T-helper 2 cell treated with Interferon-gamma antibody and Interleukin-4, amounts not matched to agents 5 μg/mL and 100 μg/mL, for 36 hours (primary cell): Measurements from ENCODE around the gene HK1.

ENCODE experiments used
- DNase-seq: peaks from one replicate; pipeline ENCODE4 v3.0.0; 2021; ENCODE audit warnings: low spot score
- H3K27ac Mint-ChIP-seq: one replicate; pipeline ENCODE4 v1.8.0; 2021; ENCODE audit warnings: mild to moderate bottlenecking, mixed read lengths
- H3K27me3 Mint-ChIP-seq: one replicate; pipeline ENCODE4 v1.8.0; 2021; ENCODE audit warnings: low read depth, mixed read lengths
- H3K36me3 Mint-ChIP-seq: one replicate; pipeline ENCODE4 v1.8.0; 2021; ENCODE audit warnings: low read depth, mixed read lengths
- H3K4me1 Mint-ChIP-seq: one replicate; pipeline ENCODE4 v1.8.0; 2021; ENCODE audit warnings: low read depth, mixed read lengths
- H3K4me3 Mint-ChIP-seq: one replicate; pipeline ENCODE4 v1.8.0; 2022; ENCODE audit warnings: mild to moderate bottlenecking, moderate library complexity, mixed read lengths
- H3K9me3 Mint-ChIP-seq: one replicate; pipeline ENCODE4 v1.8.0; 2021; ENCODE audit warnings: mixed read lengths

Gene HK1

DNA sequence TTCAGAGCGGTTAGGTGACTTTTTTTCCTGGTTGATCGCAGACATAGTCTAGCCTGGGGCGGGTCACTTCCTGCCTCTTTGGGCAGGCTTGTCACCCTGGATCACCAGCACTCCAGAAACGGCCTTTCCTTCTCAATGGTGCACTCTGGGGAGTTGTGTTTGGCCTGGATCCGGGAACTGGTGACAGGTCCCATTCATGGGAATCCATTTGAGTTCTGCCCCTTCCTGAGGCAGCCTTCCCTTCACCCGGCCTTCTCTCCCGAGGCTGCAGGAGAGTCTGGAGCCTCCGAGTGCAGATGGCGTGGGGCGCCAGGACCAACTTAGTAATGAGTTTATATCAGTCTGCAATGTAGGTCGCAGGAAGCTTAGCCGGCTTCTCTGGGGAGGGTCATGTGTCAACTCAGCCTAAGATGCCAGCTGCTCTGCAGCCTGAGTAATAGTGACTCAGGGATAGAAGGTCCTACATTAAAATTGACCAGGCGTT lies 84.2 kb downstream of the HK1 start:
- DNase-seq: no peak
- peaks cover 53% of the 10 kb centered on the region for H3K4me1 Mint-ChIP-seq
- no peaks in the 10 kb centered on the region for H3K27me3 Mint-ChIP-seq
- no peaks in the 10 kb centered on the region for H3K9me3 Mint-ChIP-seq
- H3K36me3 Mint-ChIP-seq: peaks cover 43% of the 10 kb centered on the region
- H3K4me3 Mint-ChIP-seq: no peak overlapping the region
- peak overlapping the region; percentile 45 for H3K27ac Mint-ChIP-seq

DNA sequence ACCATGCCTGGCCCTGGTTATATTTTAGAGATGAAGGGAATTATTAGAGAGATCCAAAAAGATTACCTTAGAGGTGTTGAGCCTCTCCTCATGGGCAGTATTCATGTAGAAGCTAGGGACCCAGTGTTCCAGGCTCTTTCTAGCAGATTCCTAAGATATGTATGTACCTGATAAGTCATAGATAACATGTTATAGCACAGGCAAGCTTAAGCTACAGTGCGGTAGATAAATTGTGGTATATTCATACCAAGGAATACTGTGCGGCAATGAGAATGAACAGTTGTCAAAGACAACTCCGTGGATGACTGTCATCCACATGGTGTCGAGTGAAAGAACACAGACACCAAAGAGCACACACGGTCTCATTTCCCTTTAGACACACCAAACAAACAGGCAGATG lies 85.4 kb downstream of the HK1 start:
- Mint-ChIP-seq H3K27me3 (no peaks in the 10 kb centered on the region), H3K9me3 (no peaks in the 10 kb centered on the region), H3K27ac (peak overlapping the region; percentile 57), H3K4me3 (no peak overlapping the region), H3K36me3 (peaks cover 43% of the 10 kb centered on the region), H3K4me1 (peaks cover 45% of the 10 kb centered on the region)
- DNase-seq: no peak

DNA sequence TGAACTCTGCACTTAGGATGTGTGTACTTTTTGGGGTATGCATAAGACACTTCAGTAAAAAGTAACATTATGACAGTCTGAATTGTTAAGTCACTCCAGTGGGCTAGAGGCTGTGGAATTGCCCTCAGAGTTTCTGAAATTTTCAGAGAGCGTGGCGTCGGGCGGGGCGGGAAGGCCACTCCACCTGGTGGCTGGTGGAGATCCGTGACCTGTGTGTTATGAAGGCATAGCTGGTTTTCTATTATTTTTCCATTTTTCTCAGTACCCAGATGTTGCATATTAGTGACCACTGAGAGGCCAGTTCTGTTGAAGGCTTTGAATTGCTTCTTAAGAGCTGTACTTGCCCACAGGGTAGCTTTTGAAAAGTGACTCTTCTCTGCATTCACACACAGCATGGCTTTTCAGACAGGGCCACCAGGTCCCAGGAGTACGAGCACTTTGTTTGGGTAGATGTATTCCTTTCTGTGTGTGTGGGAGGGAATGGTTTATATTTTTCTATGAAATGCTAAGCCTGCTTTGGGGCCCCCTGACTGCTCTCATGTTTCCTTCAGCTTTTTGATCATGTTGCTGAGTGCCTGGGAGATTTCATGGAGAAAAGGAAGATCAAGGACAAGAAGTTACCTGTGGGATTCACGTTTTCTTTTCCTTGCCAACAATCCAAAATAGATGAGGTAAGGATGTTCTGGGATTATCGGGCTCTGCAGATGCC lies 86.1 kb downstream of the HK1 start:
- peaks cover 48% of the 10 kb centered on the region for H3K36me3 Mint-ChIP-seq
- H3K27me3 Mint-ChIP-seq: no peaks in the 10 kb centered on the region
- no peak for DNase-seq
- peak overlapping the region; percentile 57 for H3K27ac Mint-ChIP-seq
- H3K9me3 Mint-ChIP-seq: no peaks in the 10 kb centered on the region
- H3K4me1 Mint-ChIP-seq: peaks cover 40% of the 10 kb centered on the region
- no peak overlapping the region for H3K4me3 Mint-ChIP-seq

DNA sequence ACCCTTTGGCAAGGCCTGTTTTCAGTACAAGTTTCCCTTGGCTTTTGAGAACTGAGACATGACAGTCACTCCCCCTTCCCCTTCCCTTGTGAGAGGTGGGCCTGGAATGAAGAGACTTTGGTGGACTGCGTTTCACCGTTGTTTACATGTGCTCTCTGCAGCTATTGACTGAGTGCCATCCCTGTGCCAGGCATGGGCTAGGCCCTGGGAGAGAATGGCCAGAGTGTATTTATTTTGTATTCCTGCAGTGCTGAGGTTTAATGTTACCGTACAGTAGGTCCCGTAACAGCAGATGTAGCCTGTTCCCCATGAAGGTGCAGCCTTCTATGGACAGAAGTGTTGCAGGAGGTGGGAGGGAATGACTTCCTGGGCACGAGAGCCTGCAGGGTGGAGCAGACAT lies 88.4 kb downstream of the HK1 start:
- H3K4me1 Mint-ChIP-seq: peaks cover 21% of the 10 kb centered on the region
- H3K4me3 Mint-ChIP-seq: no peak overlapping the region
- H3K27me3 Mint-ChIP-seq: no peaks in the 10 kb centered on the region
- peak overlapping the region; percentile 31 for H3K27ac Mint-ChIP-seq
- H3K9me3 Mint-ChIP-seq: no peaks in the 10 kb centered on the region
- H3K36me3 Mint-ChIP-seq: peaks cover 49% of the 10 kb centered on the region
- DNase-seq: no peak

DNA sequence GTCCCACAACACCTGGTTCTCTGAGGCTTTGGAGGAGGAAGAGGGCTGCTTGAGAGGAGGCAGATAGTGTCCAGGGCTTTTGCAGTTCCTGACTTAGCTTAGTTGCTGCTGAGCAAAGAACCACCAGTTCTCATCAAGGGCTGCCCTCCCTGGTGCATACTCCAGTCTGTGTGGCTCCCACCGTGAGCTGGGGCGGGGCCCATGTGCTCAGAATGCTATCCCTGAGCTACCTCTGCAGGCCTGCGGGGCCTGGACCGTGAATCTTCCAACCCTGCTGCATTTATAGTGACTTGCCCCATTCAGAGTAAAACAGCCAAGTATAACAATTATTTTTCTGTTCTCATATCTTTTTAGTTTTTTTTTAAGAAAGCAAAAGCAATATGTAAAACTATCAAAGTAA lies 89.2 kb downstream of the HK1 start:
- no peaks in the 10 kb centered on the region for H3K9me3 Mint-ChIP-seq
- H3K4me1 Mint-ChIP-seq: peaks cover 21% of the 10 kb centered on the region
- no peak overlapping the region for H3K4me3 Mint-ChIP-seq
- DNase-seq: no peak
- no peak overlapping the region for H3K27ac Mint-ChIP-seq
- H3K36me3 Mint-ChIP-seq: peaks cover 50% of the 10 kb centered on the region
- H3K27me3 Mint-ChIP-seq: no peaks in the 10 kb centered on the region

DNA sequence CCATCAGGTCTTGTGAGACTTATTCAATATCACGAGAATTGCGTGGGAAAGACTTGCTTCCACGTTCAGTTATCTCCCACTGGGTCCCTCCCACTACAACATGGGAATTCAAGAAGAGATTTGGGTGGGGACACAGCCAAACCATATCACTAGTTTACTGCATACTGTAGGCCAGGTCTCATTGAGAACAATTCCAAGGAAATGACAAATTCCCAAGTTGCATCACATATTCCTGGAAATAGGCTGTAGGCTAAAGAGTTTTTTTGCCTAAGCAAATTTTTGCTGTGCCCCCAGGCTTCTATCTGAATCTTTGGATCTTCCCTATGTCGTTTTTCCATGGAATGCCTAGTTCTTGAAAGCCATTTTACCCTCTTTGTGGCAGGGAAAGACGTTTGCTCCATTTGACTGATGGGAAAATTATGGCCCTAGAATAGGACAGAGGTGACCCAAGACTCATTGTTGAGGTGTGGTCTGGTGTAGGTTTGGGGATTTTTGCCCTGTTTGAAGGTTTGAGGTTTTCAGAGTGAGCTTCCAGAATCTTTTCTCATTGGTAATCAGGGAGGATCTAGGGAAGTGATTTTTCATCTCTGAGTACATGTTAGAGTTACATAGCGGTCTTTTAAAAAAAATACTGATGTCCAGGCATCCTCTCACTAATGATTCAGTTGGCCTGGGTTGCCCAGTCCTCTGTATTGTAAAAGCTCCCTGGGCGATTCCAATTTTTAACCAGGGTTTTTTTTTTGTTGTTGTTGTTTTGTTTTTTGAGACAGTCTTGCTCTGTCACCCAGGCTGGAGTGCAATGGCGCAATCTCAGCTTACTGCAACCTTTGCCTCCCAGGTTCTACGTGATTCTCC lies 94.1 kb downstream of the HK1 start:
- Mint-ChIP-seq H3K4me3 (no peak overlapping the region), H3K9me3 (no peaks in the 10 kb centered on the region), H3K27ac (no peak overlapping the region), H3K4me1 (no peaks in the 10 kb centered on the region), H3K36me3 (peaks cover 36% of the 10 kb centered on the region), H3K27me3 (no peaks in the 10 kb centered on the region)
- DNase-seq: no peak

DNA sequence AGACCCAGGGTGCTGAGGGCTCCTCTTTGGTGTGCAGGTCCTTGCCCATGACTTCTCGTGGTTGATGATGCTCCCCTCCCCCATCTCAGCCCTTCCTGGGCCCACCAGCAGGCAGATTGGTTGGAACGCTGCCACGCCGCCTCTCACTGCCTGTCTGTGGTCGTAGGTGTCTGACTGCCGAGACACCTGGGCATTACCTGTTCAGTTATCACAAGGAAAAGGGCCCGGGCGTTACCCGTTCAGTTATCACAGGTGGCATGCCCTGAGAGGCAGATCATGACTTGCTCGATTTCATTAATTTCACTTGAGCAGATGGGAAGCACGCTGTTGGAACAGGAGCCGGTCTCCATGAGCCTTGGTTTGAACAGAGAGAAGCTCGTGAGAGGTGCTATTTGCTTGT lies 95.9 kb downstream of the HK1 start:
- Mint-ChIP-seq H3K9me3 (no peaks in the 10 kb centered on the region), H3K27me3 (no peaks in the 10 kb centered on the region), H3K36me3 (peaks cover 47% of the 10 kb centered on the region)

DNA sequence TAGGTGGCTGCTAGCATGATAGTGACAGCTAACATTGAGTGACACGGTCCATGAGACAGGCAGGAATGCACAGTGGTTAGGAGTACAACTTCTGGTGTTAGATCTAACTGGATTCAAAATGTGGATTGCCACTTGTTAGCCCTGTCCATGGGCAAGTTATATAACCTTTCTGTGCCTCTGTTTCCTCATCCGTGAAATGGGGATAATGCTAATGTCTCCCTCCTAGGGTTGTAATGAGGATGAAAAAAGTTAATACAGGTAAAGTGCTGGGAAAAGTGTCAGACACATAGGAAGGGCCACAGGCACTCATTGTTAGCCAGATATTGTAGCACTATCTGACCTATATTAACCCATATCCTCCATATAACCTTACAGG lies 96.6 kb downstream of the HK1 start:
- Mint-ChIP-seq H3K36me3 (peaks cover 46% of the 10 kb centered on the region), H3K27ac (peak overlapping the region; percentile 53), H3K9me3 (no peaks in the 10 kb centered on the region), H3K4me3 (no peak overlapping the region), H3K4me1 (no peaks in the 10 kb centered on the region), H3K27me3 (no peaks in the 10 kb centered on the region)
- DNase-seq: no peak

More for the DNA sequence above, 95.9 kb downstream of the HK1 start:
- H3K4me3 Mint-ChIP-seq: no peak overlapping the region
- no peak for DNase-seq
- no peak overlapping the region for H3K27ac Mint-ChIP-seq
- H3K4me1 Mint-ChIP-seq: no peaks in the 10 kb centered on the region

DNA sequence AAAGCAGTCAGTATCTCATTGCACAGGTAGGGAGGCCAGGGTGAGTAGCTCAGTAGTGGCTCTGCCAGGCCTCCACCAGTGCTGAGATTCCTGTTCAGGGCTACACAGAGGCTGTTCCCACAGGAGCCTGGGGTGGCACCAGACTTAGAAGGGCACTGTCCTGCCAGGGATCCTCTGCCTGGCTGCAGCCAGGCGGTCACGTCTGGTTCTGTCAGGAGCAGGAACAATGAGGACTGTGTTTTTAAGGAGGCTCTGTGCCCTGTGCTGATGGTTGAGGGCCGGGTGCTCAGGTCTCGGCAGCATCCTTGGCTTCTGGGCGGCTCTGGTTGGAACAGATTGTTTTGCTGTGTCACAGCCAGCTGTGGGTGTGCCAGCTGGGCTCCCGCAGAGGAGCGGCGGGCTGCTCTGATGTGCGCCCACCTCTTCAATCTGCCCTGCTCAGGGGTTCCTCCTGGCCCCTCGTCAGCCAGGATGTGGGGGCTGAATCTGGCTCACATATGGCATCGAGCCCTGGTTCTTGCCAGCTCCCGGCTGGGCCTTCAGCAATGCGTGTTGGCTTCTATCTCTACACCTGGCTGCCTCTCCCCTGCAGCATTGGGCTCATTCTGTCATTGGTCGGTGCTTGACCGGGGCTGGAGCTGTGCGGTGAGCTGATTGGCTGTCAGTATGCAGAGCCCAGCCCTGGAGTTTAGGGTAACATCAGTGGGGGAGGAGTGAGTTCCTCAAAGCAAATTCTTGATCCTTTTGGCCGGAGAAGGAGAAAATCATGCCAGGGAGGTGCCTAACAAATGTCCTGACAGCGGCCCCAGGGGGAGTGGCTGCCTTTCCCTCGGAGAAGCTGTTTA lies 97.2 kb downstream of the HK1 start:
- peaks cover 44% of the 10 kb centered on the region for H3K36me3 Mint-ChIP-seq
- no peak overlapping the region for H3K27ac Mint-ChIP-seq
- DNase-seq: no peak
- no peaks in the 10 kb centered on the region for H3K4me1 Mint-ChIP-seq
- no peaks in the 10 kb centered on the region for H3K27me3 Mint-ChIP-seq
- no peaks in the 10 kb centered on the region for H3K9me3 Mint-ChIP-seq
- no peak overlapping the region for H3K4me3 Mint-ChIP-seq

DNA sequence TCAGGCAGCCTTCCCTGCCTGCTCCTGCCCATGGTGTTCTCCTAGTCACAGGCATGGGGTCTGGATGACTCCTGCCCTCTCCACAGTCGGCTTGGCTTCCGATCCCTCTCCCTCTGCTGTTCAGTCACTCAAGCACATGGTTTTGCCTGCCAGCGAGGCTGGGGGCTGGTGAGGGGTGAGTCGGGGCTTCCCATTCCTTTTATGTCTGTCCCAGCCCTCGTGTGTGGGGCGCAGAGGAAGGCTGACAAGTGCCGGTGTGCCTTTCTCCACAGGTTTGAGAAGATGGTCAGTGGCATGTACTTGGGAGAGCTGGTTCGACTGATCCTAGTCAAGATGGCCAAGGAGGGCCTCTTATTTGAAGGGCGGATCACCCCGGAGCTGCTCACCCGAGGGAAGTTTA lies 98.4 kb downstream of the HK1 start:
- Mint-ChIP-seq H3K9me3 (no peaks in the 10 kb centered on the region), H3K27ac (no peak overlapping the region), H3K4me1 (no peaks in the 10 kb centered on the region), H3K36me3 (peaks cover 41% of the 10 kb centered on the region), H3K4me3 (no peak overlapping the region), H3K27me3 (no peaks in the 10 kb centered on the region)
- no peak for DNase-seq

DNA sequence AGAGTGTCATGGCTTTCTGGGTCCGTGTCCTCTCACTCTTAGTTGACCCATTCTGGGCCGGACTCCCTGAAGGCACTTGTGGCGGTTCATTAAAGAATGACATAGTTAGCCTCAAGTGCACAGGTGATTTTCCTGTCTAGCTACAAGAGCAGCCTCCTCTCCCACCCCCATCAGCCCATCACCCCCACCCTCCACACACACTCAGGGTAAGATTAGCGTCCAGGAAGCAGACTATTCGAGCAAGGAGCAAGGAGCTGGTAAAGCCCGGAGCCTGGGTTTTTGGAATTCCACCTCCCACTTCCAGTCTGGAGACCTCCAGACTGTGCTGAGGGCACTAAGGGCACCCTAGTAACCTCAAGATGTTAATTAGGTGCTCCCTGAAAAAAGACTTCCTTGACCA lies 98.9 kb downstream of the HK1 start:
- no peaks in the 10 kb centered on the region for H3K27me3 Mint-ChIP-seq
- H3K4me3 Mint-ChIP-seq: no peak overlapping the region
- H3K4me1 Mint-ChIP-seq: no peaks in the 10 kb centered on the region
- H3K27ac Mint-ChIP-seq: no peak overlapping the region
- no peaks in the 10 kb centered on the region for H3K9me3 Mint-ChIP-seq
- no peak for DNase-seq
- peaks cover 42% of the 10 kb centered on the region for H3K36me3 Mint-ChIP-seq

DNA sequence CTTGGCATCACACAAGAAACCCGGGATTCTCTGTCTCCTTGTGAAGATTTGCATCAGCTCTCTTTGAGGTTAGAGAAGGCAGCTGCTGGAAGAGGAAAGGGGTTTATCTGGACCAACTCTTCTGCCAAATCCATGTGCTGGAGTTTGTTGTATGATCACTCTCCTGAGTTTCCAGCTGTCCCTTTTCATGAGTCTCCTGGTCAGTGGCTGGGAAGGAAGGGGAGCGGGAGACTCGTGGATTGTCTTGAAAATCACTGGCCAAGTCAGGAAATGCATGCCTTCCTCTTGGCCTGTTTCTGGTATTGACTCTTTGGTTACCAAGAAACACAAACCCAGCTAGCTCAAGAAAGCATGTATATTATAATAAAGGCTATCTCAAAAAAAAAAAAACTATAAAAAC lies 99.6 kb downstream of the HK1 start:
- Mint-ChIP-seq H3K4me3 (no peak overlapping the region), H3K4me1 (no peaks in the 10 kb centered on the region), H3K27ac (peak overlapping the region; percentile 31), H3K9me3 (no peaks in the 10 kb centered on the region), H3K27me3 (no peaks in the 10 kb centered on the region), H3K36me3 (peaks cover 48% of the 10 kb centered on the region)
- DNase-seq: no peak

DNA sequence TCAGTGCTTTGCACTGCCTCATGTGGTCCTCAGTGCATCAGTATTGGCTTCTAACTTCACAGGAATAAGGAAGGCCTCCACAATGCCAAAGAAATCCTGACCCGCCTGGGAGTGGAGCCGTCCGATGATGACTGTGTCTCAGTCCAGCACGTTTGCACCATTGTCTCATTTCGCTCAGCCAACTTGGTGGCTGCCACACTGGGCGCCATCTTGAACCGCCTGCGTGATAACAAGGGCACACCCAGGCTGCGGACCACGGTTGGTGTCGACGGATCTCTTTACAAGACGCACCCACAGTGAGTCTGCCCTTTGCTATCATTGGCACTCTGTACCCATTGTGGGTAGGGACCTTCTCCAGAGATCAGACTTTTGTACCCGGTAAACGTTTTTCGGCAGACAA lies 101.5 kb downstream of the HK1 start:
- Mint-ChIP-seq H3K4me3 (no peak overlapping the region), H3K36me3 (peaks cover 61% of the 10 kb centered on the region), H3K27ac (no peak overlapping the region), H3K4me1 (no peaks in the 10 kb centered on the region), H3K9me3 (no peaks in the 10 kb centered on the region), H3K27me3 (no peaks in the 10 kb centered on the region)
- DNase-seq: no peak
